IMR-90 (cell line): ENCODE results near the gene KLHL29. TPM values are rescaled to one million over a fixed set of nuclear protein-coding genes. Genes with fewer than 3 reads are reported as not detected.

Source experiments
- ATAC-seq: fragments of 200-7000 bp; cut with Tn5 transposase; 2 replicates; pipeline ENCODE4 v1.9.1; 2020; ENCODE audit warnings: low read depth, mild to moderate bottlenecking, moderate library complexity
- BruUV-seq: library from RNA; stranded (reverse); fragments of 400-500 nt; replicated peaks from 2 replicates; lab custom pipeline; 2021; lab: Mats Ljungman, UMichigan
- CTCF ChIA-PET: fragments of 300-600 bp; formaldehyde crosslinking; extraction: SDS; loops from one replicate; lab custom pipeline; 2021; ENCODE audit warnings: antibody characterized with exemption; lab: Yijun Ruan, JAX
- POLR2A ChIA-PET: fragments of 300-600 bp; sonication (Branson Sonifier 250); formaldehyde crosslinking; loops from one replicate; lab custom pipeline; 2022; ENCODE audit warnings: antibody characterized with exemption; ENCODE audit not compliant: unreplicated experiment; lab: Charles Lee
- DNase-seq: peaks from one replicate; pipeline ENCODE4 v3.0.0; 2013
- H2AFZ ChIP-seq: replicated peaks from 2 replicates; pipeline ENCODE3; 2013; ENCODE audit warnings: low read length, mild to moderate bottlenecking; ENCODE audit not compliant: poor library complexity
- H2AK5ac ChIP-seq: 2 replicates; pipeline ENCODE4 v1.6.1; 2013; ENCODE audit warnings: low read depth, low read length, inconsistent platforms
- H2AK9ac ChIP-seq: replicated peaks from 2 replicates; pipeline ENCODE3; 2013; ENCODE audit warnings: mild to moderate bottlenecking, low read depth, low read length, moderate library complexity; ENCODE audit not compliant: poor library complexity
- H2BK120ac ChIP-seq: 2 replicates; pipeline ENCODE4 v1.6.1; 2013; ENCODE audit warnings: low read depth, low read length, inconsistent platforms
- H2BK15ac ChIP-seq: 3 replicates; pipeline ENCODE4 v1.6.1; 2013; ENCODE audit warnings: low read depth, low read length, inconsistent platforms
- H2BK20ac ChIP-seq: 2 replicates; pipeline ENCODE4 v1.6.1; 2013; ENCODE audit warnings: low read depth, mild to moderate bottlenecking, inconsistent platforms, low read length, moderate library complexity
- H2BK5ac ChIP-seq: 2 replicates; pipeline ENCODE4 v1.6.1; 2013; ENCODE audit warnings: mild to moderate bottlenecking, low read depth, low read length, inconsistent platforms; ENCODE audit not compliant: poor library complexity, severe bottlenecking
- H3K14ac ChIP-seq: replicated peaks from 2 replicates; pipeline ENCODE4 v1.6.1; 2013; ENCODE audit warnings: low read depth, low read length, inconsistent platforms
- H3K18ac ChIP-seq: 2 replicates; pipeline ENCODE4 v1.6.1; 2013; ENCODE audit warnings: low read depth, low read length, control low read depth
- H3K23ac ChIP-seq: 2 replicates; pipeline ENCODE4 v1.6.1; 2013; ENCODE audit warnings: low read depth, low read length, inconsistent platforms
- H3K27ac ChIP-seq: 2 replicates; pipeline ENCODE4 v1.5.1; 2013; ENCODE audit warnings: mild to moderate bottlenecking, control low read depth, low read length; ENCODE audit not compliant: insufficient read depth
- H3K27me3 ChIP-seq: 2 replicates; pipeline ENCODE4 v1.6.1; 2013; ENCODE audit warnings: low read length; ENCODE audit not compliant: control insufficient read depth, insufficient read depth
- H3K36me3 ChIP-seq: 2 replicates; pipeline ENCODE4 v1.6.1; 2013; ENCODE audit warnings: low read length, mixed read lengths; ENCODE audit not compliant: control insufficient read depth, insufficient read depth
- H3K4ac ChIP-seq: 2 replicates; pipeline ENCODE4 v1.6.1; 2013; ENCODE audit warnings: low read depth, low read length, inconsistent platforms
- H3K4me1 ChIP-seq: 2 replicates; pipeline ENCODE4 v1.6.1; 2013; ENCODE audit warnings: low read length, mixed read lengths; ENCODE audit not compliant: control insufficient read depth, insufficient read depth
- H3K4me2 ChIP-seq: 2 replicates; pipeline ENCODE4 v1.6.1; 2013; ENCODE audit warnings: low read depth, mild to moderate bottlenecking, control low read depth, low read length, moderate library complexity
- H3K4me3 ChIP-seq: 2 replicates; pipeline ENCODE4 v1.5.1; 2013; ENCODE audit warnings: low read depth, mild to moderate bottlenecking, control low read depth, low read length, moderate library complexity; ENCODE audit not compliant: insufficient read depth
- H3K56ac ChIP-seq: 2 replicates; pipeline ENCODE4 v1.6.1; 2013; ENCODE audit warnings: low read length, inconsistent platforms; ENCODE audit not compliant: insufficient read depth; ENCODE audit errors: extremely low read depth
- H3K79me1 ChIP-seq, 2 experiments: 2 replicates each; pipeline ENCODE4 v1.6.1; 2013; ENCODE audit warnings: low read length in 2 of 2, inconsistent platforms in 1 of 2, low read depth in 1 of 2
- H3K9ac ChIP-seq: 2 replicates; pipeline ENCODE4 v1.6.1; 2013; ENCODE audit warnings: low read depth, low read length, control low read depth
- H3K9me1 ChIP-seq: 2 replicates; pipeline ENCODE4 v1.6.1; 2013; ENCODE audit warnings: low read length, inconsistent platforms; ENCODE audit not compliant: insufficient read depth
- H3K9me3 ChIP-seq: 2 replicates; pipeline ENCODE4 v1.6.1; 2013; ENCODE audit warnings: low read length; ENCODE audit not compliant: control insufficient read depth, insufficient read depth
- H4K20me1 ChIP-seq: 2 replicates; pipeline ENCODE4 v1.6.1; 2013; ENCODE audit warnings: low read length, inconsistent platforms; ENCODE audit not compliant: insufficient read depth
- H4K5ac ChIP-seq: 2 replicates; pipeline ENCODE4 v1.6.1; 2013; ENCODE audit warnings: mild to moderate bottlenecking, low read depth, low read length, control low read depth
- H4K8ac ChIP-seq, 2 experiments: 2 replicates each; pipeline ENCODE4 v1.6.1; 2013; ENCODE audit warnings: low read depth in 2 of 2, low read length in 2 of 2, control low read depth in 1 of 2, inconsistent platforms in 1 of 2
- H4K91ac ChIP-seq: 2 replicates; pipeline ENCODE4 v1.6.1; 2013; ENCODE audit warnings: low read depth, low read length, inconsistent platforms; ENCODE audit not compliant: insufficient read depth
- CEBPB ChIP-seq: IDR thresholded peaks from 2 replicates; pipeline ENCODE4 v1.6.1; 2012; ENCODE audit warnings: low read depth, low read length, improper control_type of control experiment
- CHD1 ChIP-seq: IDR thresholded peaks from 2 replicates; pipeline ENCODE4 v1.6.1; 2012; ENCODE audit warnings: low read depth, low read length, improper control_type of control experiment
- FOS ChIP-seq: fragments of 150-350 bp; IDR thresholded peaks from 2 replicates; pipeline ENCODE4 v1.6.1; 2016; ENCODE audit warnings: low read depth, low read length
- MAZ ChIP-seq: IDR thresholded peaks from 2 replicates; pipeline ENCODE4 v1.6.1; 2012; ENCODE audit warnings: low read depth, mild to moderate bottlenecking, low read length, improper control_type of control experiment, moderate library complexity, borderline replicate concordance
- MXI1 ChIP-seq: IDR thresholded peaks from 2 replicates; pipeline ENCODE4 v1.6.1; 2012; ENCODE audit warnings: low read depth, mild to moderate bottlenecking, low read length, moderate library complexity, borderline replicate concordance
- NFE2L2 ChIP-seq: fragments of 150-350 bp; IDR thresholded peaks from 2 replicates; pipeline ENCODE4 v1.6.1; 2016; ENCODE audit warnings: low read depth, mild to moderate bottlenecking, low read length
- POLR2A ChIP-seq: IDR thresholded peaks from 2 replicates; pipeline ENCODE4 v1.6.1; 2012; ENCODE audit warnings: mild to moderate bottlenecking, low read depth, low read length
- RAD21 ChIP-seq: IDR thresholded peaks from 2 replicates; pipeline ENCODE4 v1.6.1; 2012; ENCODE audit warnings: low read length, improper control_type of control experiment
- RCOR1 ChIP-seq: IDR thresholded peaks from 2 replicates; pipeline ENCODE4 v1.6.1; 2012; ENCODE audit warnings: mild to moderate bottlenecking, low read length, improper control_type of control experiment; ENCODE audit not compliant: insufficient replicate concordance
- RFX5 ChIP-seq: IDR thresholded peaks from 2 replicates; pipeline ENCODE4 v1.8.0; 2012; ENCODE audit warnings: low read depth, mild to moderate bottlenecking, low read length, moderate library complexity
- SMC3 ChIP-seq: fragments of 150-350 bp; IDR thresholded peaks from 2 replicates; pipeline ENCODE4 v1.6.1; 2016; ENCODE audit warnings: low read depth, mild to moderate bottlenecking, antibody characterized with exemption, low read length, moderate library complexity
- WGBS, 2 experiments: methylation state at CpG; one replicate each; pipeline versions ENCODE4 v1.1.5 to v1.1.7; 2013; ENCODE audit warnings: missing lambda C conversion rate in 2 of 2; ENCODE audit not compliant: insufficient read length in 1 of 2; ENCODE audit errors: extremely low coverage in 2 of 2; 5-methylcytosine and 5-hydroxymethylcytosine counted together
- dilution Hi-C: fragments of 300-500 bp; cut with HindIII; formaldehyde crosslinking; loops from one replicate; pipeline ENCODE4 v1.14.3; 2018; ENCODE audit warnings: low sequenced_read_pairs; ENCODE audit not compliant: unreplicated experiment
- in situ Hi-C: fragments of 300-500 bp; cut with MboI; formaldehyde crosslinking; loops from 3 replicates; pipeline ENCODE4 v1.14.3; 2019; ENCODE audit warnings: low sequenced_read_pairs, inconsistent platforms, mixed read lengths
- intact Hi-C: fragments of 100-400 bp; cut with micrococcal nuclease; formaldehyde crosslinking; loops from 2 replicates; pipeline ENCODE4 v1.10.0; 2022
- polyA plus RNA-seq, 3 experiments: library from polyadenylated mRNA; depleted of rRNA; stranded (reverse); fragments of >200 nt; gene quantifications; 2 replicates each; pipeline ENCODE4 v1.2.3, GENCODE V29; 2012; ENCODE audit warnings: low replicate concordance in 1 of 3
- total RNA-seq: library from RNA; depleted of rRNA; stranded (reverse); fragments of >200 nt; gene quantifications from 2 replicates; pipeline ENCODE4 v1.2.3, GENCODE V29; 2012
- TF ChIP-seq, protein P1 (sequence below): fragments of 150-350 bp; IDR thresholded peaks from 2 replicates; pipeline ENCODE4 v1.6.1; 2017; ENCODE audit warnings: mild to moderate bottlenecking, antibody characterized with exemption, low read length, low read depth
- TF ChIP-seq, protein P2 (sequence below): conservative IDR thresholded peaks from 2 replicates; pipeline ENCODE4 v1.5.1; 2012; ENCODE audit warnings: mild to moderate bottlenecking, low read depth, low read length, improper control_type of control experiment

The KLHL29 gene
- total and polyA plus RNA-seq, 2 of the 4 experiments (the other 2 are of a cell fraction), result 2.0 to 8.0 TPM

DNA sequence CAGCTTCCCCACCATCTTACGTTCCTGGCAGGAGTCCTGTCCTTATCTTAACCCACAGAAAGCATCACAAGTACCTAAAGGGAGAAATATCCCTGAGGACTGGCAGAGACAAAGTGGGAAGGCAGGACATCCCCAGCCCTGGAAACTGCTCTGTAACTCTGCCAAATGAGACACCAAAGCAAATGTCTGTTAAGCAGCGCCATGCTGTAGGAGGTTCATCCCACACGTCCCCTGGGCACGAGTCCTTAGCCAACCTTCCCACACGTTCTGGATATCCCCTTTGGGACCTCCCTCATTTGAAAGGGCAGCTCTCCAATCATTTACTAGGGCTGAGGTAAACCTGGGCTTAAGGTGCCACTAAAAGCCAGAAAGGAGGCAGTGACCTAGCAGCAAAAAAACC, 334.7 kb downstream of the KLHL29 start:
- H2AK9ac ChIP-seq, result no peak overlapping the region
- H2BK20ac ChIP-seq, result no peak overlapping the region
- no peak overlapping the region for H2AFZ ChIP-seq
- no peak for DNase-seq
- H3K27ac ChIP-seq, result no peak overlapping the region
- no peak overlapping the region for H4K5ac ChIP-seq
- H3K23ac ChIP-seq, result no peak overlapping the region
- no peak for ATAC-seq
- dilution Hi-C loops, result no loop called here
- no TSS peak for BruUV-seq
- H2BK15ac ChIP-seq, result no peak overlapping the region
- no peak overlapping the region for H3K4me2 ChIP-seq
- ChIA-PET POLR2A (no interaction called here), CTCF (no interaction called here)
- H3K36me3 ChIP-seq, result no peaks in the 10 kb centered on the region
- in situ Hi-C loops, result no loop called here
- no peak overlapping the region for H2BK5ac ChIP-seq
- no peak overlapping the region for H3K18ac ChIP-seq
- H3K79me1 ChIP-seq, result 0 out of 4 replicates have a peak, but pooled peaks cover 0 to 7% of the 10 kb centered on the region in 2 experiments
- peaks cover 3% of the 10 kb centered on the region for H3K9me3 ChIP-seq
- H3K9me1 ChIP-seq, result no peaks in the 10 kb centered on the region
- no peaks in the 10 kb centered on the region for H3K27me3 ChIP-seq
- no peak overlapping the region for H3K56ac ChIP-seq
- no peak overlapping the region for H3K4ac ChIP-seq
- TF ChIP-seq, protein P1, sequence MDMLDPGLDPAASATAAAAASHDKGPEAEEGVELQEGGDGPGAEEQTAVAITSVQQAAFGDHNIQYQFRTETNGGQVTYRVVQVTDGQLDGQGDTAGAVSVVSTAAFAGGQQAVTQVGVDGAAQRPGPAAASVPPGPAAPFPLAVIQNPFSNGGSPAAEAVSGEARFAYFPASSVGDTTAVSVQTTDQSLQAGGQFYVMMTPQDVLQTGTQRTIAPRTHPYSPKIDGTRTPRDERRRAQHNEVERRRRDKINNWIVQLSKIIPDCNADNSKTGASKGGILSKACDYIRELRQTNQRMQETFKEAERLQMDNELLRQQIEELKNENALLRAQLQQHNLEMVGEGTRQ, result no peak
- TF ChIP-seq CEBPB, result no peak
- TF ChIP-seq RAD21, result no peak
- TF ChIP-seq NFE2L2, result no peak
- no peak for TF ChIP-seq POLR2A
- TF ChIP-seq SMC3, result no peak
- no peak for TF ChIP-seq MXI1
- TF ChIP-seq MAZ, result no peak
- no peak for TF ChIP-seq CHD1
- TF ChIP-seq RFX5, result no peak
- TF ChIP-seq RCOR1, result no peak
- TF ChIP-seq, protein P2, sequence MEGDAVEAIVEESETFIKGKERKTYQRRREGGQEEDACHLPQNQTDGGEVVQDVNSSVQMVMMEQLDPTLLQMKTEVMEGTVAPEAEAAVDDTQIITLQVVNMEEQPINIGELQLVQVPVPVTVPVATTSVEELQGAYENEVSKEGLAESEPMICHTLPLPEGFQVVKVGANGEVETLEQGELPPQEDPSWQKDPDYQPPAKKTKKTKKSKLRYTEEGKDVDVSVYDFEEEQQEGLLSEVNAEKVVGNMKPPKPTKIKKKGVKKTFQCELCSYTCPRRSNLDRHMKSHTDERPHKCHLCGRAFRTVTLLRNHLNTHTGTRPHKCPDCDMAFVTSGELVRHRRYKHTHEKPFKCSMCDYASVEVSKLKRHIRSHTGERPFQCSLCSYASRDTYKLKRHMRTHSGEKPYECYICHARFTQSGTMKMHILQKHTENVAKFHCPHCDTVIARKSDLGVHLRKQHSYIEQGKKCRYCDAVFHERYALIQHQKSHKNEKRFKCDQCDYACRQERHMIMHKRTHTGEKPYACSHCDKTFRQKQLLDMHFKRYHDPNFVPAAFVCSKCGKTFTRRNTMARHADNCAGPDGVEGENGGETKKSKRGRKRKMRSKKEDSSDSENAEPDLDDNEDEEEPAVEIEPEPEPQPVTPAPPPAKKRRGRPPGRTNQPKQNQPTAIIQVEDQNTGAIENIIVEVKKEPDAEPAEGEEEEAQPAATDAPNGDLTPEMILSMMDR, result no peak
- no peak for TF ChIP-seq FOS
- H3K9ac ChIP-seq, result no peak overlapping the region
- no peak overlapping the region for H4K91ac ChIP-seq
- no peak overlapping the region for H3K4me3 ChIP-seq
- no peaks in the 10 kb centered on the region for H3K4me1 ChIP-seq
- no peaks in the 10 kb centered on the region for H4K20me1 ChIP-seq
- intact Hi-C loops, result no loop called here
- no peak overlapping the region for H4K8ac ChIP-seq
- no peak overlapping the region for H3K14ac ChIP-seq
- no peak overlapping the region for H2AK5ac ChIP-seq
- H2BK120ac ChIP-seq, result no peak overlapping the region
- no CpG with 5 or more reads among the region's 5 CpGs for WGBS, 2 experiments
